ENCODE results near the gene NPTXR.

Gene NPTXR

DNA sequence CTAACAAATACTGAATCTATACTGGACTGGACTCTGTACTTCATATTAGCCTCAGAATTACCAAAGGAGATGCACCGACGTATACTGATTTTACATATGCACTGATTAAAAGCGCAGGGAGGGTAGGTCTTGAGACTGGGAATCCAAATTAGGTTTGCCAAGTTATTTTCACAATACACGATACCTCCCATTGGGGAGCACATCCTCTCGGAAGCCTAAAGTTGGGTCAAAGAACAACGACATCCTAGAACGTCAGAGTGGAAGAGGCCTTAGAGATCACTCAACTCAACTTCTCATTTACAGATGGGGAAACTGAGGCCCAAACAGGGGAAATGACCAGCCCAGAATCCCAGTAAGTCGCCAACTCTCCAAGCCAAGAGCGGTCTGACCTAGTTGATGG is 50.5 kb downstream of the NPTXR start:
- no peak for DNase-seq

GRCh38 chr22:38792833-38793232 is 51.0 kb downstream of the NPTXR start:
- DNase-seq, result no peak

- no peak for DNase-seq
Observed at GRCh38 chr22:38789606-38790005, 54.2 kb downstream of the NPTXR start.

- DNase-seq, result no peak
Observed at GRCh38 chr22:38788846-38789245, 55.0 kb downstream of the NPTXR start.

DNA sequence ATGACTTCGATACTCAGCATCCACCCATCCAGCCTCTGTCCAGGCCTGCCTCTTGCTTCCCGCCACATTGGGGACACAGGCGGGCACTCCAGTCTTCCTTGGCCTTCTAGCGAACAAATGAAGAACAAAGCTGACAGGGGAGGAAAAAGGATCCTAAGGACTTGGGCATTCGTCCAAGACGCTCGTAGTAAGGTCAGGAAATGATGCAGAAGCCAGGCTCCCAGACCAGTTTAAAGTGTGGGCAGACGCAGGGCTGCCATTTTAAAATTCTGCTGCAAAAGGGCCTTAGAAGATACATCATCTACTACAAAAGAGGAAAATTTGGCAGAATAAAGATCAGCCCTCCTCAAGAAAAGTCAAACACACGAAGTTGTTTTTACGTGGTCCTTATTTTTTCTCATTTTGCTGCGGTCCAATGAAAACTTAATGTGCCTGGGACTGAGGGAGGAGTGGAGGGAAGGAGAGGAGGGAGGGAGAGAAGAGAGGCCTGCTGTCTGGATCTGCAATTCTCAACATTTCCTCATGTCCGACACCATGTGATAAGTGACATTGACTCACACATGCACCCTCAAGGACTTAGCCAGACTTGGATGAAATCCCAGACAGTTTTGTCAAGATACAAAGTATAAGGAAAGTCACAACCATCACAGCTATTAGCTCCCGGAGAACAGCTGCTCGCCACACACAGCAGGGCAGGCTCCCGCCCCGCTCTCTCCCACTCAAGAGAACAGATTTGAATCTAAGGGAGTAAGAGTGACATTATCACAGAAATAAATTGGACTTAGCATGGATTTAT is 55.6 kb downstream of the NPTXR start:
- DNase-seq, result no peak

- no peak for DNase-seq
Observed at GRCh38 chr22:38786631-38787030, 57.2 kb downstream of the NPTXR start.

DNA sequence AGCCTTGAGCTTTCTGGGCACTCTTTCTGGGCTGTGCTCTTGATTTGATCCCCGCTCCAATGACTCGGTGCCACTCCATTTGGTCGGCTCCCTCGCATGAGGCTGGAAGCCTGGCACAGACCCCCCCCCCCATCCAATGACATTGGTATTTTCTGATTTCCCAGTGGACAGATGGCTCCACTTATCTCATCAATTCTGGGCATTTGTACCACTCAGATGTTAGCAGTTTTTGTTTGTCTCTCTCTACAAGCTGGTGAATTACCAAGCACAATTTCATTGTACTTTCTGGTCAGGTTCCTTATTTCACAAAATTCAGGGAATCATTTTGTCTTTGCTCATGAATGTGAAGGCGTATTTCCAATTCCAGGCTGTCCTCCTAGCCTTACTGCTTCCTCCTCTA is 59.0 kb downstream of the NPTXR start:
- no peak for DNase-seq

- no peak for DNase-seq
Observed at GRCh38 chr22:38784035-38784434, 59.8 kb downstream of the NPTXR start.

DNA sequence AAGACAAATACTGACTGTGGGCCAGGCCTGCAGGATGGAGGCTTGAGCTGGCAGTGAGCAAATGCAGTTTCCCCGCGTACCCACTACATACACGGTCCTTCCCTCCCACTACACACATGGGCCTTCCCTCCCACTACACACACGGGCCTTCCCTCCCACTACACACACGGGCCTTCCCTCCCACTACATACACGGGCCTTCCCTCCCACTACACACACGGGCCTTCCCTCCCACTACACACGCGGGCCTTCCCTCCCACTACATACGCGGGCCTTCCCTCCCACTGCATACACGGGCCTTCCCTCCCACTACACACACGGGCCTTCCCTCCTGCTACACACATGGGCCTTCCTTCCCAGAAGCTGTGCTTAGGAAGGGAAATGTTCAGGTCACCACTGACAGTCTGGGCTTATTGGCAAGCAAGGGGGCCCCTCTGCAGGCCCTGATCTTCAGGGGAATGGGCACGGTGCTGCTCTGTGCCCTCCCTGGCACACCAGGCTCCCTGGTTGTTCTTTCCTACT is 60.7 kb downstream of the NPTXR start:
- DNase-seq, result no peak

GRCh38 chr22:38782402-38783094 is 61.3 kb downstream of the NPTXR start:
- no peak for DNase-seq

DNA sequence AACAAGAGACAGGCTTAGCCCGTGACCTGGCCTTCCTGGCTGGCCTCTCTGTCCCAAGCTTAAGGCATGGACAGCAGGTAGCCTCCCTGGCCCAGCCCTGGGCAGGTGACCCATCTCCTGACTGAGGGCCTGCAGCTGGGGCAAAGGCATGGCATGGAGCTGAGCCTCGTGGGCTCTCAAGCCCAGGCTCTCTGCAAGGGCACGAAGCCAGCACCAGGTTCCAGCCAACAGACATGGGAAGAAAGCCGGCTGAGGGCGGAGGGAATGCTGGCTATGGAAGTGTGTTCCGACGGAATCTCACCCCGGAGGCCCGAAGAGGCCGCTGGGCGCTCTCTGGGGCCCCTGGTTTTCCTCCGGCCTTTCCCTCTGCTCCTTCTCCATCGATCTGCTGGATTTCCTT is 62.8 kb downstream of the NPTXR start:
- DNase-seq, result no peak

- DNase-seq, result no peak
Observed at GRCh38 chr22:38777087-38777671, 66.6 kb downstream of the NPTXR start.

DNA sequence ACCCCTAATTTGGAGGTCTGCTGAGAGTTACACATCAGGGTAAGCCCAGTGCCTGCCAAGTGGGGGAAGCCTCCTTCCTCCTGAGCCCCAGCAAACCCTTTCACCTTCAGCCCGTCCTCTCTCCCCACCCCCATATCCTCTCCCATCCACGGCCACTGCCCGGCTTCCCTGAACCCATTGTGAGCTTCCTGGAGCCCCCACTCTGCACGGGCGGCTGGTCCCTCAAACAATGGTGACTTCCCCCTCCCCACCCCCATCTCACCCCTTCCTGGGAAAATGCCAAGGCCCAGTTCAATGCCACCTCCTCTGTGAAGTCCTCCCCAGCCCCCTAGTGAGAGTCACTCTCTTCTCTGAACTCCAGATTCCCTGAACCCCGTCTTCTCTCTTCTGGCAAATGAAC is 67.7 kb downstream of the NPTXR start:
- no peak for DNase-seq

GRCh38 chr22:38775656-38776055 is 68.2 kb downstream of the NPTXR start:
- no peak for DNase-seq

DNA sequence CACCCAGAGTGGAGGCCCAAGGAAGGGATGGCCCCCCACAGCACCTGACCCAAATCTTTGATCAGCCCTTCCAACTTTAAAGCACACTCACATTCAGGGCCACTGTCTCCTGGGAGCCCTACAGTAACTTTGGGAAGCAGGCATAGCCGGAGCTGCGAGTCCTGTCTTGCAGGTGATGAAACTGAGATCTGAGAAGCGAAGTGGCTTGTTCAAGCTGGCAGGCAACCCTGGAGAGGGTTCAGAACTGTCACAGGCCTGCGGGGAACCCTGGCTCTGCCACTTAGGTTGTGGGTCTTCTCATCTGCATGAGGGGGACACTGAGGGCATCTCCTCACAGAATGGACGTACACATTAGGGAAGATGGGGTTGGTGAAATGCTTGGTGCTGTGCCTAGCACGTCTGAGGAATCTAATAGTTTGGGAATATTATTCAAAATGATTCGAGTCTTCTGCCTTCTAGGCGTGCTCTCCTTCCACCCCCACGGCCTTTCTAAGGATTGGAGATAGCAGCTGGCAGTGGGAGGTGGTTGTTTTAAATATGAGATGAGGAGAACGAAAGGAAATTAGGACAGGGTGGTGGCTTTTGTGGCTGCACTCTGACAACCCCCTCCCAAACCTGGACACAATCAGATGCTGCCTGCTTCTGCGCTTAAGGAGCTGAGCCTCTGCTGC is 69.2 kb downstream of the NPTXR start:
- DNase-seq, result no peak

GRCh38 chr22:38773363-38773946 is 70.4 kb downstream of the NPTXR start:
- DNase-seq, result no peak

DNA sequence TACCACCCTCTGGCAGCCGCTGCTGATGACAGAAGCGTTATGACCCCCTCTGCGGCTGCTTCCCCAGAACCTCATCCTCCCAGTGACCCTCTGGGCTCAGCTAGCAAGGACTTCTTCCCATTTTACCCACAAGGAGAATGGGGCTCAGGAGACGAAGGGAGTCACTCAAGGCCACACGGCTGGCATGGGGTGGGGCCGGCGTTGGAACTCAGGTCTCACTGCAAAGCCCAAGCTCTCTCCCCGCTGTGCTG is 71.3 kb downstream of the NPTXR start:
- DNase-seq, result no peak

GRCh38 chr22:38770257-38770949 is 73.4 kb downstream of the NPTXR start:
- DNase-seq, result no peak
